OCI-LY1 (cell line): ENCODE data around the gene CLPTM1L.

ENCODE experiments used
- CTCF ChIP-seq: fragments of 200-600 bp; sonication (generic), shearing (Covaris generic); IDR thresholded peaks from 2 replicates; pipeline ENCODE4 v1.5.1; 2017; ENCODE audit warnings: mild to moderate bottlenecking, antibody characterized with exemption, low read length, moderate library complexity, mixed read lengths
- EZH2 ChIP-seq: fragments of 200-600 bp; sonication (generic), shearing (Covaris generic); IDR thresholded peaks from 2 replicates; pipeline ENCODE4 v1.8.0; 2017; ENCODE audit warnings: borderline replicate concordance, mixed run types, mild to moderate bottlenecking, antibody characterized with exemption, low read length, moderate library complexity, mixed read lengths

DNA sequence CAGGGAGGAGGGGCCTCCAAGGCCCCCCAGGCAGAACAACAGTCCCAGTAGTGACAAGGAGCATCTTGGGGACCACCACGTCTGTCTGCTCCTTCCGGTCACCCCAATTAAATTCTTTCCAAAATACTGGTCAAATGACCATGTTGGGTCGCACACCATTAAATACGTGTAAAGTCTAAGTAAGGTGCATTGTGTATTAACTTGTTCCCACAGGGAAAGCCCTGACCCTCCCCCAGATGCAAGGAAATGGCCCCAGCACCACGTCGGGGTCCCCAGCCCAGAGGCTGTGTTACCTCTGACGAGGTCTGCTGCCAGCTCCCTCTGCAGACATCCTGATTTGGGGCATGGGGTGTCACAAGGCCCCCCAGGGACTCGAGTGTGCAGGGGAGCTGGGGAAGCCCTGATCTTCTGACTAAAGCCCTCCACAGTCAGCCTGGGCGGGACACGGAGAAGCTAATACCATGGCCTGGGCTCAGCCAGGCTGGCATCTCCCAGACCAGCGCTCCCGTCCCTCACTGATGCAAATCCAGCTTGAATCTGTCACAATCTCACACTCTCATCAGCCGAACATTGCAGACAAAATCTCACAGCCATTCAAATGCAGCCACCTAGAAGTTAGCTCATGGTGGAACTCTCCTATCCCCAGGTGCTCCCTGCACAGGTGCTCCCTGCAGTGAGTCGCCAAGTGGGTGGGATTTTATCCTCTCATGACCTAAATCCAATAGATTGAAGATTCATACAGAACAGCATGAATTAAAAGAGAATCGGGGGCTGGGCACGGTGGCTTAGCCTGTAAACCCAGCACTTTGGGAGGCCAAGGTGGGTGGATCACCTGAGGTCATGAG is 63.6 kb downstream of the CLPTM1L start:
- TF ChIP-seq CTCF, result no peak
- TF ChIP-seq EZH2, result no peak
